GM12872 (cell line): ENCODE data around the gene MARCHF10.

Source experiments
- TF ChIP-seq, protein P1 (sequence below): IDR thresholded peaks from 3 replicates; pipeline ENCODE4 v1.5.1; 2011; ENCODE audit warnings: low read depth, mild to moderate bottlenecking, low read length, moderate library complexity; ENCODE audit not compliant: insufficient read depth

The MARCHF10 gene

DNA sequence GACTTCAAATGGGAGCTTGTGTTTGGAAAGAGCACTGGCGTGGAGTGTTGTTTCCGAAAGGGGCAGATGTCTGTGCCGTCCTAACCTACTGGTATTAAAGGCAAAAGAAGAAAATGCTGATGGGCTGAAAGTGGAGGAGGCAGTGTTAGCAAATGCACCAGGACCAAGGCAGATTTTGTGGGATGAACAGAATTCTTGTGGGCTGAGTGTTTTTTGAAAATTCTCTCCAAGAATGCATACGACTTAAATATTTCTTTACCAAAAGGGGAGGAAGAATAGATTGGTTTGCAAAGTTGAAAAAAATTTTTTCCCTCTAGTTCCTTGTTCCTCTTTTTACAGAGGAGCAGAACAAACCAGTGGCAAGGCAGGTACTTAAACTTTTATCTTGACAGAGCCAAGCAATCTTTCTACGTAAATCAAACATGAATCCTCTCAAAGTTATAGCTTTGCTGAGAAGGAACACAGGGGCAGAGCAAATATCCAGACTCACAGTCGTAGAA lies 16.8 kb downstream of the MARCHF10 start:
- TF ChIP-seq, protein P1, sequence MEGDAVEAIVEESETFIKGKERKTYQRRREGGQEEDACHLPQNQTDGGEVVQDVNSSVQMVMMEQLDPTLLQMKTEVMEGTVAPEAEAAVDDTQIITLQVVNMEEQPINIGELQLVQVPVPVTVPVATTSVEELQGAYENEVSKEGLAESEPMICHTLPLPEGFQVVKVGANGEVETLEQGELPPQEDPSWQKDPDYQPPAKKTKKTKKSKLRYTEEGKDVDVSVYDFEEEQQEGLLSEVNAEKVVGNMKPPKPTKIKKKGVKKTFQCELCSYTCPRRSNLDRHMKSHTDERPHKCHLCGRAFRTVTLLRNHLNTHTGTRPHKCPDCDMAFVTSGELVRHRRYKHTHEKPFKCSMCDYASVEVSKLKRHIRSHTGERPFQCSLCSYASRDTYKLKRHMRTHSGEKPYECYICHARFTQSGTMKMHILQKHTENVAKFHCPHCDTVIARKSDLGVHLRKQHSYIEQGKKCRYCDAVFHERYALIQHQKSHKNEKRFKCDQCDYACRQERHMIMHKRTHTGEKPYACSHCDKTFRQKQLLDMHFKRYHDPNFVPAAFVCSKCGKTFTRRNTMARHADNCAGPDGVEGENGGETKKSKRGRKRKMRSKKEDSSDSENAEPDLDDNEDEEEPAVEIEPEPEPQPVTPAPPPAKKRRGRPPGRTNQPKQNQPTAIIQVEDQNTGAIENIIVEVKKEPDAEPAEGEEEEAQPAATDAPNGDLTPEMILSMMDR, result no peak

- TF ChIP-seq, protein P1, result no peak
Observed at GRCh38 chr17:62790564-62790986, 17.5 kb downstream of the MARCHF10 start.

DNA sequence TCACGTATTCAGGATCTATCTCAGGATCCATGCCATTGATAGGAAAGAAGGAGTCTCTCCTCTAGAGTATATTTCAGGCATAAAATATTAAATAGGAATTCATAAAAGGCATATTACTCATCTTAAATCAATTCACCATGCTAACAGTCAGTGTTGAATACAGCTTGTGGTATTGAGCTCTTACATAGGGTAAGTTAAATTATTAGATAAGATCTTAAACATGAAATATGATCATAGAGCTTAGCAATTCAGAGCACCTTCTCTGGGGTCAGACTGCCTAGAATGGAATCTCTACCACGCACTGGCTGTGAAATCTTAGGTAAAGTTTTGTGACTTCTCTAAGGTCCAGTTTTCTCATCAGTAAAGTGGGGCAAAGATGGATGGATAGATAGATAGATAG lies 20.7 kb downstream of the MARCHF10 start:
- TF ChIP-seq, protein P1, result no peak

GRCh38 chr17:62786646-62787045 lies 21.5 kb downstream of the MARCHF10 start:
- TF ChIP-seq, protein P1, result no peak

GRCh38 chr17:62782730-62783270 lies 25.3 kb downstream of the MARCHF10 start:
- TF ChIP-seq, protein P1, result no peak

DNA sequence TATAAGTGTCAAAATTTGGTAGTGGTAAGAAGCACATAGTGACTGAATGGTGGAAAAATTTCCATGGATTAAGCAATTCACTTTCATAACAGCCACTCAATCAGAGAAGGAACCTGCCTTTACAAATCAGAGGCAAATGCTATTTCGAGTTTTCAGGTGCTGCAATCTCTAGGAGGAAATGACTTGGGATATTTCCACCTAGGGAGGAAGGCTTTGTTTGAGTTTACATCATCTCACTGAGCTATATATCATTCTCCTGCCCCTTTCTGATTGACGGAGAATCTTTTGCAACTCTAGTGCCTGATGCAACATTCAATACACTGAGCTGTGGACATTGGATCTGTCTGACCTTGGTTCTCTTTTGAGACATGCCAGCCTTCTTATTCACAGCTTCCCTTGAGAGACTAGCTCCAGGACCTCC lies 26.3 kb downstream of the MARCHF10 start:
- TF ChIP-seq, protein P1, result no peak

DNA sequence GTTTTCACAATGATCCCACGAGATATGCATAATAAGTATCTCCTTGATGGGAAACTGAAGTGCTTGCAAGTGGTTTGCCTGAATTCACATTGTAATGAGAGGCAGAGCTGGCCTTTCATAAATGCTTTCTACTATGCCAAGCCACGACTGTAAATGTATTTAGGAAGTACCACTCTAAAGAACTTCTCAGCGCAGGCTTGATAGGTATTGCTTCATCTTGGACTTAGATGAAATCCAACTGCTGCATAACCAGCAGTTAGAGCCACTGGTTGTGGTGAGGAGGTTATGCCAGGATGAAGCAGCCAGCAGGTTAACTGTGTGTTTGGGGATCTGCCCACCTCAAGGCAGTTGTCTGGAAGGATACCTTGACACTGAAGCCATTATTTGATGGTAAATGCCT lies 26.8 kb downstream of the MARCHF10 start:
- TF ChIP-seq, protein P1, result no peak

GRCh38 chr17:62780951-62781350 lies 27.2 kb downstream of the MARCHF10 start:
- TF ChIP-seq, protein P1, result no peak
